ENCODE measurements around the gene INAFM2.

- TF ChIP-seq CTCF (IDR thresholded peaks at IDR 0.05) (no peak), POLR2A (IDR thresholded peaks at IDR 0.05; ENCODE audit: low read length) (no peak), HDAC2 (IDR thresholded peaks at IDR 0.05) (no peak), PHF8 (IDR thresholded peaks at IDR 0.05; ENCODE audit: borderline replicate concordance, low read depth) (no peak), HMGXB4 (CRISPR knock-in tag; IDR thresholded peaks at IDR 0.05; ENCODE audit: borderline replicate concordance) (no peak), CEBPB (IDR thresholded peaks at IDR 0.05) (no peak), JUN (IDR thresholded peaks at IDR 0.05) (no peak)
Measured at GRCh38 chr15:40295877-40296560, 27.5 kb upstream of the INAFM2 start.
